BE2C (cell line): ENCODE measurements around the gene KRTAP19-8.

Experiments used
- DNase-seq: peaks from one replicate; pipeline ENCODE4 v3.0.0-alpha.2; 2020
- H3K27me3 ChIP-seq: fragments of 250-450 bp; sonication (Bioruptor Pico); 2 replicates; pipeline ENCODE4 v1.5.1; 2020; ENCODE audit warnings: mild to moderate bottlenecking
- H3K36me3 ChIP-seq: fragments of 250-450 bp; sonication (Bioruptor Pico); 2 replicates; pipeline ENCODE4 v1.5.1; 2020; ENCODE audit warnings: mild to moderate bottlenecking
- H3K4me1 ChIP-seq: fragments of 250-450 bp; sonication (Bioruptor Pico); 2 replicates; pipeline ENCODE4 v1.5.1; 2020
- H3K4me3 ChIP-seq: 2 replicates; pipeline ENCODE4 v1.5.1; 2011; ENCODE audit warnings: low read depth, low read length
- H3K9me3 ChIP-seq: fragments of 250-450 bp; sonication (Bioruptor Pico); 2 replicates; pipeline ENCODE4 v1.5.1; 2020
- TF ChIP-seq, protein P1 (sequence below): IDR thresholded peaks from 2 replicates; pipeline ENCODE4 v1.5.1; 2012; ENCODE audit warnings: mild to moderate bottlenecking, low read depth, low read length

Gene KRTAP19-8

DNA sequence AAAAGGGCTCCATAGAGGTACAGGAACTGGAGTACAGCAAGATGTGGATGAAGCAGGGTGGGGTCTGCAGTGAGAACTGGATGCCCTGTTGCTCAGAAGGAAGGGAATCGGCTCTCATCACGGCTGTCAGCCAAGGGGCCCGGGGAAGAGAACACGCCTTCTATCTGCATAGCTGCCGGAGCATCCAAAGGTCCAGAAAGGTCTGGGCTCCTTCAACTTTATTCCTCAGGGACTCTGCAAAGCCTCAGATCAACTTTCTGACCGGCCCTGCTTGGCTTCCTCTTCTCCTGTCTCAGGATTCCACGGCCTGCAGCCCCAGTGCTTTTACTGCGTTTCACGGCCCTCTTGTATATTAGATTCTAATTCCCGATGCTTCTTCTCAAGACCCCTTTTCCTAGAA is 34.8 kb downstream of the KRTAP19-8 start:
- no peaks in the 10 kb centered on the region for H3K9me3 ChIP-seq
- TF ChIP-seq, protein P1, sequence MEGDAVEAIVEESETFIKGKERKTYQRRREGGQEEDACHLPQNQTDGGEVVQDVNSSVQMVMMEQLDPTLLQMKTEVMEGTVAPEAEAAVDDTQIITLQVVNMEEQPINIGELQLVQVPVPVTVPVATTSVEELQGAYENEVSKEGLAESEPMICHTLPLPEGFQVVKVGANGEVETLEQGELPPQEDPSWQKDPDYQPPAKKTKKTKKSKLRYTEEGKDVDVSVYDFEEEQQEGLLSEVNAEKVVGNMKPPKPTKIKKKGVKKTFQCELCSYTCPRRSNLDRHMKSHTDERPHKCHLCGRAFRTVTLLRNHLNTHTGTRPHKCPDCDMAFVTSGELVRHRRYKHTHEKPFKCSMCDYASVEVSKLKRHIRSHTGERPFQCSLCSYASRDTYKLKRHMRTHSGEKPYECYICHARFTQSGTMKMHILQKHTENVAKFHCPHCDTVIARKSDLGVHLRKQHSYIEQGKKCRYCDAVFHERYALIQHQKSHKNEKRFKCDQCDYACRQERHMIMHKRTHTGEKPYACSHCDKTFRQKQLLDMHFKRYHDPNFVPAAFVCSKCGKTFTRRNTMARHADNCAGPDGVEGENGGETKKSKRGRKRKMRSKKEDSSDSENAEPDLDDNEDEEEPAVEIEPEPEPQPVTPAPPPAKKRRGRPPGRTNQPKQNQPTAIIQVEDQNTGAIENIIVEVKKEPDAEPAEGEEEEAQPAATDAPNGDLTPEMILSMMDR = no peak
- no peaks in the 10 kb centered on the region for H3K36me3 ChIP-seq
- H3K4me1 ChIP-seq = no peaks in the 10 kb centered on the region
- no peaks in the 10 kb centered on the region for H3K27me3 ChIP-seq
- no peak overlapping the region for H3K4me3 ChIP-seq
- no peak for DNase-seq

DNA sequence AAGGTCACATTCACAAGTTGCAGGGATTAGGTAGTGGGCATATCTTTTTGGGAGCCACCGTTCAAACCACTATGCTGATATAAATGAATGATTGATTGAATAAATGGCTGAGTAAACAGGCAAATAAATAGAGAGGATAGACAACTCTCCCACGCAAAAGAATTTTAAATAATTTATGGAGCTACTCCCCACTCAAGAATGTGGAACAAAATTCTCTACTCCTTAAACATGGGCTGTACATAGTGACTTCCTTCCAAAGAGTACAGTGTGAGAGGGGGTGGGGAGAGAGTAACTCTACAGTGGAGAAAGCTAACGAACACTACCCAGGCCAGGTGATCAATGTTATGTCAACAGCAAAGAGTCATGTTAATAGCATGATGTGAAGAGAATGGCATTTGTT is 40.7 kb downstream of the KRTAP19-8 start:
- no peak overlapping the region for H3K4me3 ChIP-seq
- no peaks in the 10 kb centered on the region for H3K36me3 ChIP-seq
- TF ChIP-seq, protein P1 = no peak
- no peaks in the 10 kb centered on the region; the same call in 1 of the 2 replicates for H3K27me3 ChIP-seq
- no peaks in the 10 kb centered on the region for H3K9me3 ChIP-seq
- no peaks in the 10 kb centered on the region for H3K4me1 ChIP-seq
- no peak for DNase-seq

- no peaks in the 10 kb centered on the region; the same call in 1 of the 2 replicates for H3K27me3 ChIP-seq
- TF ChIP-seq, protein P1 = no peak
- no peaks in the 10 kb centered on the region for H3K9me3 ChIP-seq
- no peaks in the 10 kb centered on the region for H3K36me3 ChIP-seq
- H3K4me1 ChIP-seq = no peaks in the 10 kb centered on the region
- DNase-seq = no peak
- no peak overlapping the region for H3K4me3 ChIP-seq
Observed at GRCh38 chr21:30996728-30997127, 41.5 kb downstream of the KRTAP19-8 start.

DNA sequence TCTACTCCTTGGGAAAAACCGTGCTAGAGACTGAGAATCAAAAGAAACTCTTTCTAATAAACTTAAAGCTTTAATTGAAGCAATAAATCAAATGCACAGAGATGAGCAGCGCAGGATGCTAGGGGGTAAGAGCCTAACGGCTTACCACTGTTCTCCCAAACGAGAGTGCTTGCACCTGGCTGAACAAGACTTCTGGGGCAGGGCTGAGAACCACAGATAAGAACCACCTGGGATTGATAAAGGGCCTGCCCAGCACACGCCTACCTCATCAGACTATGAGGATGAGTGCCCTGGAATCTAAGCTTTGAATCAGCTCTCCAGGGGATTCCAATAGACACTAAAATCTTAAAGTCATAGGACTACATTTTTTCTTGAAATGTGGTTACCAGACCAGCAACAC is 43.3 kb downstream of the KRTAP19-8 start:
- Histone ChIP-seq H3K4me1 (no peaks in the 10 kb centered on the region), H3K27me3 (no peaks in the 10 kb centered on the region; the same call in 1 of the 2 replicates), H3K36me3 (no peaks in the 10 kb centered on the region), H3K4me3 (no peak overlapping the region), H3K9me3 (no peaks in the 10 kb centered on the region)
- TF ChIP-seq, protein P1 = no peak
- DNase-seq = no peak

GRCh38 chr21:30990514-30991262 is 47.6 kb downstream of the KRTAP19-8 start:
- H3K4me3 ChIP-seq = no peak overlapping the region
- TF ChIP-seq, protein P1 = no peak
- no peaks in the 10 kb centered on the region; the same call in 1 of the 2 replicates for H3K27me3 ChIP-seq
- no peaks in the 10 kb centered on the region for H3K36me3 ChIP-seq
- DNase-seq = no peak
- H3K4me1 ChIP-seq = no peaks in the 10 kb centered on the region
- no peaks in the 10 kb centered on the region for H3K9me3 ChIP-seq

- H3K27me3 ChIP-seq = no peaks in the 10 kb centered on the region
- no peak for DNase-seq
- H3K4me1 ChIP-seq = no peaks in the 10 kb centered on the region
- TF ChIP-seq, protein P1 = no peak
- no peak overlapping the region for H3K4me3 ChIP-seq
- no peaks in the 10 kb centered on the region for H3K9me3 ChIP-seq
- no peaks in the 10 kb centered on the region for H3K36me3 ChIP-seq
Observed at GRCh38 chr21:30988706-30989105, 49.6 kb downstream of the KRTAP19-8 start.
